B cell (primary cell): ENCODE results near the gene TAS2R8. TPM values are rescaled to one million over a fixed set of nuclear protein-coding genes. Genes with fewer than 3 reads are reported as not detected.

Experiments used
- ATAC-seq: fragments of 200-7000 bp; cut with Tn5 transposase; one replicate; pipeline ENCODE4 v1.10.0; 2021; ENCODE audit warnings: low read depth, mild to moderate bottlenecking, moderate number of reproducible peaks, moderate library complexity
- CTCF ChIA-PET: fragments of 350-600 bp; sonication (Branson Sonifier 250); formaldehyde crosslinking; loops from one replicate; lab custom pipeline; 2021; ENCODE audit warnings: antibody characterized with exemption, inconsistent platforms; lab: Charles Lee
- POLR2A ChIA-PET: fragments of 350-600 bp; sonication (Branson Sonifier 250); formaldehyde crosslinking; loops from one replicate; lab custom pipeline; 2021; ENCODE audit warnings: antibody characterized with exemption; lab: Charles Lee
- DNase-seq: peaks from one replicate; pipeline ENCODE4 v3.0.0; 2013
- H2AFZ ChIP-seq: 2 replicates; pipeline ENCODE4 v1.6.1; 2012; ENCODE audit warnings: mild to moderate bottlenecking, low read depth, low read length; ENCODE audit not compliant: insufficient read depth, poor library complexity, severe bottlenecking
- H3K27ac ChIP-seq, 2 donors: 1 replicate in 1 of 2; 2 replicates in 1 of 2; pipeline ENCODE4 v1.5.1; 2012 to 2013; ENCODE audit warnings: low read length in 2 of 2, mild to moderate bottlenecking in 2 of 2, moderate library complexity in 1 of 2
- H3K27me3 ChIP-seq, 4 experiments: fragments of 200-600 bp in 1 of 4; sonication (generic) in 1 of 4; replicated peaks in 1 of 4; 1 replicate in 2 of 4; 2 replicates in 2 of 4; pipeline versions ENCODE4 v1.6.1 to v1.7.0; 2013 to 2016; ENCODE audit warnings: low read length in 3 of 4, mild to moderate bottlenecking in 2 of 4, mixed read lengths in 1 of 4, moderate library complexity in 1 of 4; ENCODE audit not compliant: insufficient read depth in 4 of 4, control insufficient read depth in 3 of 4; ENCODE audit errors: control extremely low read depth in 1 of 4
- H3K36me3 ChIP-seq, 2 experiments: replicated peaks in 1 of 2; 1 replicate in 1 of 2; 2 replicates in 1 of 2; pipeline versions ENCODE4 v1.6.1 to v1.7.1; 2013; ENCODE audit warnings: low read length in 1 of 2; ENCODE audit not compliant: insufficient read depth in 2 of 2, control insufficient read depth in 1 of 2; ENCODE audit errors: control extremely low read depth in 1 of 2, extremely low read depth in 1 of 2
- H3K4me1 ChIP-seq, 2 donors: fragments of 200-600 bp in 1 of 2; sonication (generic) in 1 of 2; 1 replicate in 1 of 2; 2 replicates in 1 of 2; pipeline versions ENCODE4 v1.5.1 to v1.6.1; 2013 to 2017; ENCODE audit warnings: low read length in 2 of 2; ENCODE audit not compliant: control insufficient read depth in 2 of 2, insufficient read depth in 2 of 2
- H3K4me2 ChIP-seq: replicated peaks from 2 replicates; pipeline ENCODE3; 2012; ENCODE audit warnings: mild to moderate bottlenecking, low read depth, low read length; ENCODE audit not compliant: poor library complexity, severe bottlenecking
- H3K4me3 ChIP-seq, 5 experiments: fragments of 200-600 bp in 1 of 5; sonication (generic) in 1 of 5; 1 replicate in 3 of 5; 2 replicates in 2 of 5; pipeline versions ENCODE4 v1.5.1 to v1.7.0; 2011 to 2016; ENCODE audit warnings: low read length in 4 of 5, mild to moderate bottlenecking in 4 of 5, low read depth in 2 of 5, control low read depth in 1 of 5, moderate library complexity in 1 of 5; ENCODE audit not compliant: insufficient read depth in 1 of 5; ENCODE audit errors: control extremely low read depth in 1 of 5, extremely low read depth in 1 of 5
- H3K79me2 ChIP-seq: fragments of 200-600 bp; sonication (generic); one replicate; pipeline ENCODE4 v1.6.0; 2016; ENCODE audit warnings: low read length; ENCODE audit not compliant: control insufficient read depth, insufficient read depth
- H3K9ac ChIP-seq: fragments of 200-600 bp; sonication (generic); 2 replicates; pipeline ENCODE4 v1.6.1; 2017; ENCODE audit warnings: mild to moderate bottlenecking, low read length, moderate library complexity
- H3K9me3 ChIP-seq, 3 donors: one replicate each; pipeline versions ENCODE4 v1.6.1 to v1.7.1; 2013; ENCODE audit warnings: low read length in 2 of 3; ENCODE audit not compliant: control insufficient read depth in 2 of 3, insufficient read depth in 1 of 3; ENCODE audit errors: control extremely low read depth in 1 of 3
- H4K20me1 ChIP-seq: 2 replicates; pipeline ENCODE4 v1.6.0; 2012; ENCODE audit warnings: mild to moderate bottlenecking, low read length; ENCODE audit not compliant: insufficient read depth, control insufficient read depth, poor library complexity, severe bottlenecking
- H3K27ac Mint-ChIP-seq: one replicate; pipeline ENCODE4 v1.8.0; 2021; ENCODE audit warnings: mixed read lengths
- H3K27me3 Mint-ChIP-seq: one replicate; pipeline ENCODE4 v1.8.0; 2021; ENCODE audit warnings: mixed read lengths
- H3K4me1 Mint-ChIP-seq: one replicate; pipeline ENCODE4 v1.8.0; 2021; ENCODE audit warnings: mixed read lengths
- H3K4me3 Mint-ChIP-seq: one replicate; pipeline ENCODE4 v1.8.0; 2021; ENCODE audit warnings: mixed read lengths
- H3K9me3 Mint-ChIP-seq: one replicate; pipeline ENCODE4 v1.8.0; 2022; ENCODE audit warnings: mixed read lengths; ENCODE audit not compliant: insufficient read depth
- CTCF ChIP-seq: fragments of 200-600 bp; IDR thresholded peaks from one replicate; pipeline ENCODE4 v1.8.0; 2022; ENCODE audit warnings: antibody characterized with exemption, mild to moderate bottlenecking
- EZH2 ChIP-seq: IDR thresholded peaks from 2 replicates; pipeline ENCODE4 v1.6.1; 2012; ENCODE audit warnings: borderline replicate concordance, low read depth, mild to moderate bottlenecking, moderate library complexity, low read length; ENCODE audit not compliant: insufficient read depth, poor library complexity, severe bottlenecking
- WGBS: methylation state at CpG from one replicate; pipeline ENCODE4 v1.1.5; 2013; ENCODE audit warnings: missing lambda C conversion rate; ENCODE audit not compliant: insufficient coverage; 5-methylcytosine and 5-hydroxymethylcytosine counted together
- intact Hi-C: fragments of 100-400 bp; cut with micrococcal nuclease; formaldehyde crosslinking; loops from one replicate; pipeline ENCODE4 v1.10.0; 2022
- polyA plus RNA-seq: library from polyadenylated mRNA; depleted of rRNA; stranded (reverse); fragments of >200 nt; gene quantifications from 2 replicates; pipeline ENCODE4 v1.2.3, GENCODE V29; 2012
- total RNA-seq, 2 donors: library from RNA; stranded (reverse); fragments of 120-200 nt in 1 of 2; gene quantifications; 1 replicate in 1 of 2; 2 replicates in 1 of 2; pipeline versions ENCODE4 v1.2.3 to v1.2.4, GENCODE V29; 2013 to 2022

Gene TAS2R8
- total and polyA plus RNA-seq, 2 donors (not counting 1 experiment from before 2014, with no cell fraction given) = not detected

GRCh38 chr12:10853776-10854175 lies 46.7 kb upstream of the TAS2R8 start:
- no peak overlapping the region for H3K27ac Mint-ChIP-seq
- TF ChIP-seq CTCF (no peak), EZH2 (no peak)
- Histone ChIP-seq H3K79me2 (no peaks in the 10 kb centered on the region), H3K27me3 (no peaks in the 10 kb centered on the region), H4K20me1 (no peaks in the 10 kb centered on the region), H3K4me1 (no peaks in the 10 kb centered on the region), H3K9me3 (peaks cover 1 to 32% (median 17%) of the 10 kb centered on the region in 3 donors), H3K36me3 (peaks cover 2 to 13% of the 10 kb centered on the region in 2 experiments), H3K4me3 (no peak overlapping the region), H3K27ac (no peak overlapping the region), H3K4me2 (no peak overlapping the region), H2AFZ (no peak overlapping the region), H3K9ac (no peak overlapping the region)
- WGBS = 76% methylated on average over 2 of the region's 2 CpGs
- no peak overlapping the region for H3K4me3 Mint-ChIP-seq
- DNase-seq (no peak), ATAC-seq (no peak)
- H3K4me1 Mint-ChIP-seq = no peaks in the 10 kb centered on the region
- H3K27me3 Mint-ChIP-seq = no peaks in the 10 kb centered on the region
- POLR2A ChIA-PET = no interaction called here
- H3K9me3 Mint-ChIP-seq = peaks cover 3% of the 10 kb centered on the region
- intact Hi-C loops = no loop called here
- CTCF ChIA-PET = no interaction called here

- Histone ChIP-seq H3K4me3 (no peak overlapping the region), H3K9ac (no peak overlapping the region), H2AFZ (no peak overlapping the region), H3K9me3 (peaks cover 1 to 13% (median 8%) of the 10 kb centered on the region in 3 donors), H3K27ac (no peak overlapping the region), H3K4me1 (no peaks in the 10 kb centered on the region), H3K36me3 (peaks cover 0 to 8% of the 10 kb centered on the region in 2 experiments), H4K20me1 (no peaks in the 10 kb centered on the region), H3K4me2 (no peak overlapping the region), H3K79me2 (no peaks in the 10 kb centered on the region), H3K27me3 (no peaks in the 10 kb centered on the region)
- ATAC-seq (no peak), DNase-seq (no peak)
- Mint-ChIP-seq H3K27ac (no peak overlapping the region), H3K9me3 (peaks cover 2% of the 10 kb centered on the region), H3K4me3 (no peak overlapping the region), H3K4me1 (no peaks in the 10 kb centered on the region), H3K27me3 (no peaks in the 10 kb centered on the region)
- intact Hi-C loops = no loop called here
- TF ChIP-seq EZH2 = no peak
- TF ChIP-seq CTCF = no peak
- ChIA-PET POLR2A (no interaction called here), CTCF (no interaction called here)
- WGBS = 94% methylated on average over 2 of the region's 4 CpGs
Measured at GRCh38 chr12:10851243-10851858, 44.3 kb upstream of the TAS2R8 start.
